ENCODE measurements around the gene BIRC6. TPM values are rescaled to one million over a fixed set of nuclear protein-coding genes. Genes with fewer than 3 reads are reported as not detected.

BIRC6 gene
- total RNA-seq, 1 experiment from 2014 or later, result 63.1 TPM

GRCh38 chr2:32647180-32647651 lies 290.4 kb downstream of the BIRC6 start:
- Mint-ChIP-seq H3K9me3 (no peaks in the 10 kb centered on the region), H3K27ac (no peak overlapping the region), H3K4me3 (no peak overlapping the region), H3K4me1 (no peaks in the 10 kb centered on the region), H3K27me3 (ENCODE audit: low read depth) (no peaks in the 10 kb centered on the region), H3K36me3 (peaks cover 25% of the 10 kb centered on the region)
- POLR2A ChIA-PET, result no interaction called here
- CTCF ChIA-PET, result no interaction called here
- ATAC-seq (no peak), DNase-seq (ENCODE audit: low spot score) (no peak)
- no peak for TF ChIP-seq HMGA2 (CRISPR knock-in tag; IDR thresholded peaks at IDR 0.05)
- no peak for TF ChIP-seq ATF6 (CRISPR knock-in tag; IDR thresholded peaks at IDR 0.05)
- TF ChIP-seq MAX (CRISPR knock-in tag; IDR thresholded peaks at IDR 0.05), result no peak
- no peak for TF ChIP-seq MXD4 (CRISPR knock-in tag; IDR thresholded peaks at IDR 0.05; ENCODE audit: borderline replicate concordance)

- CTCF ChIA-PET, result no interaction called here
- ATAC-seq (no peak), DNase-seq (ENCODE audit: low spot score) (no peak)
- Mint-ChIP-seq H3K27ac (no peak overlapping the region), H3K36me3 (peaks cover 10% of the 10 kb centered on the region), H3K27me3 (ENCODE audit: low read depth) (no peaks in the 10 kb centered on the region), H3K4me1 (no peaks in the 10 kb centered on the region), H3K9me3 (no peaks in the 10 kb centered on the region), H3K4me3 (no peak overlapping the region)
- TF ChIP-seq ZNF219 (CRISPR knock-in tag; IDR thresholded peaks at IDR 0.05; ENCODE audit: borderline replicate concordance) (no peak), OVOL2 (CRISPR knock-in tag; IDR thresholded peaks at IDR 0.05; ENCODE audit: borderline replicate concordance) (no peak), ZNF416 (CRISPR knock-in tag; IDR thresholded peaks at IDR 0.05) (no peak), ZSCAN18 (CRISPR knock-in tag; IDR thresholded peaks at IDR 0.05) (no peak), GRHL2 (CRISPR knock-in tag; IDR thresholded peaks at IDR 0.05; ENCODE audit: insufficient replicate concordance, severe bottlenecking) (no peak), TP53 (CRISPR knock-in tag; IDR thresholded peaks at IDR 0.05) (no peak)
- POLR2A ChIA-PET, result no interaction called here
Observed at GRCh38 chr2:32652555-32653209, 295.9 kb downstream of the BIRC6 start.

DNA sequence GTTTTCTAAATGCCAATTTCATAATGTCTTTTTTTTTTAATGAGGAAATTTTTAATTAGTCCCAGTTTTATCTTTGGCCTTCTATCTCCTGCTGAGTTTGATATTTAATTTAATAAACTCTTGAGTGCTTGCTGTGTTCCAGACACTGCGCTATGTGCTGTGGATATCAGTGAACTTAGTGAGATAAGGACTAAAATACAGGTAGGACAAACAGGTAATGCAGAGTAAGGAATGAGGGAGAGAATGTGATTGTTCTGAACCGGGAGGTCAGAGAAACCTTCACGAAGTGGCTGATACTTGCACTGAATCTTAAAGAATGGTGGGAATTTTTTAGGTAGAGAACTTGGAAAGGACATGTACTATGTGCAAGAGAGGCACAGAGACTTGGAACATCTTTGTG lies 299.2 kb downstream of the BIRC6 start:
- ATAC-seq (no peak), DNase-seq (ENCODE audit: low spot score) (no peak)
- Mint-ChIP-seq H3K27ac (no peak overlapping the region), H3K4me3 (no peak overlapping the region), H3K36me3 (peaks cover 11% of the 10 kb centered on the region), H3K9me3 (peaks cover 9% of the 10 kb centered on the region), H3K27me3 (ENCODE audit: low read depth) (no peaks in the 10 kb centered on the region), H3K4me1 (no peaks in the 10 kb centered on the region)
- POLR2A ChIA-PET, result no interaction called here
- TF ChIP-seq GTF2I (CRISPR knock-in tag; conservative IDR thresholded peaks at IDR 0.05) (no peak), GABPB1 (CRISPR knock-in tag; IDR thresholded peaks at IDR 0.05) (no peak), NR3C1 (CRISPR knock-in tag; conservative IDR thresholded peaks at IDR 0.05; ENCODE audit: low read depth) (no peak), AR (CRISPR knock-in tag; IDR thresholded peaks at IDR 0.05) (no peak), CDX4 (CRISPR knock-in tag; IDR thresholded peaks at IDR 0.05; ENCODE audit: borderline replicate concordance) (no peak)
- TF ChIP-seq, protein P1, sequence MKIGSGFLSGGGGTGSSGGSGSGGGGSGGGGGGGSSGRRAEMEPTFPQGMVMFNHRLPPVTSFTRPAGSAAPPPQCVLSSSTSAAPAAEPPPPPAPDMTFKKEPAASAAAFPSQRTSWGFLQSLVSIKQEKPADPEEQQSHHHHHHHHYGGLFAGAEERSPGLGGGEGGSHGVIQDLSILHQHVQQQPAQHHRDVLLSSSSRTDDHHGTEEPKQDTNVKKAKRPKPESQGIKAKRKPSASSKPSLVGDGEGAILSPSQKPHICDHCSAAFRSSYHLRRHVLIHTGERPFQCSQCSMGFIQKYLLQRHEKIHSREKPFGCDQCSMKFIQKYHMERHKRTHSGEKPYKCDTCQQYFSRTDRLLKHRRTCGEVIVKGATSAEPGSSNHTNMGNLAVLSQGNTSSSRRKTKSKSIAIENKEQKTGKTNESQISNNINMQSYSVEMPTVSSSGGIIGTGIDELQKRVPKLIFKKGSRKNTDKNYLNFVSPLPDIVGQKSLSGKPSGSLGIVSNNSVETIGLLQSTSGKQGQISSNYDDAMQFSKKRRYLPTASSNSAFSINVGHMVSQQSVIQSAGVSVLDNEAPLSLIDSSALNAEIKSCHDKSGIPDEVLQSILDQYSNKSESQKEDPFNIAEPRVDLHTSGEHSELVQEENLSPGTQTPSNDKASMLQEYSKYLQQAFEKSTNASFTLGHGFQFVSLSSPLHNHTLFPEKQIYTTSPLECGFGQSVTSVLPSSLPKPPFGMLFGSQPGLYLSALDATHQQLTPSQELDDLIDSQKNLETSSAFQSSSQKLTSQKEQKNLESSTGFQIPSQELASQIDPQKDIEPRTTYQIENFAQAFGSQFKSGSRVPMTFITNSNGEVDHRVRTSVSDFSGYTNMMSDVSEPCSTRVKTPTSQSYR (CRISPR knock-in tag; IDR thresholded peaks at IDR 0.05), result no peak
- CTCF ChIA-PET, result no interaction called here
